ENCODE results near the gene NOX1. TPM values are rescaled to one million over a fixed set of nuclear protein-coding genes. Genes with fewer than 3 reads are reported as not detected.
"Not testable (repeated sequence)": the region's sequence is repeated elsewhere in the genome, so short reads cannot be mapped to it uniquely, and the experiment has no call there.

NOX1 gene
- total RNA-seq, 1 donor from 2014 or later, result not detected

DNA sequence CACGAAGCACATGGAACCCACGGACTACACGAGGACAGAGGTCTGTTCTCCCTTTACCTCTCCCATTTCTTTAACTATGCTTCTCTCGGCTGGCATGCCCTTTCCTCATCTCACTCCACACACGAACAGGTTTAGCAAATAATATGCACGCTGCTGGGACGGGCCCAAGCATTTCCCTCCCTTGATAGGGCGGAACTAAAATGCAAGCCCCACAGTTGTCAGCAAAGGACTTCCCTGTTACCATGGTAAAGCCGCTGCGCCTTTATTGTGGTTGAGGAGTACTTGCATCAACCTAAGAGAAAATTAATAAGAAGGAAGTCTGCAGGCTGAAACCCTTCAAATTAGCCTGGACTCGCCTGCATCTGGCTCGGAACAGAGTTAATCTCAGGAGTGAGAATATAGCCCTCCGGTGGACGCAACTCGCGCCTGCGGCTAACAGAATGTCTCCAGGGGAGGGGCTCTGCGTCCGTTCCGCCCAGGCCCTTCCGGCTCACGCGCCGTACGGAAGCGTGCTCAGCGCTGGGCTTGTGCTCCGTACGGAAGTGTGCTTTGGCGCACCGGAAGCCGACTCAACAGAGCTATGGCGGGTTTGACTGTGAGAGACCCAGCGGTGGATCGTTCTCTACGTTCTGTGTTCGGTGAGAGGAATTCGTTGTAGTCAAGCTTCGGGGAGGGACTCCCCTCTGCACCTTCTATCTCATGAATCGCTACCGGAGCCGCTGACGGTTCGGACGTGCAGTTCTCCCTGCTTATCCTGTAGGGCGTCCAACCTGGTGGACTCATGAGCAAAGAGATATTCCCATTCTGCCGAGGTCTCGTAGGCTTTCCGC is 54.1 kb downstream of the NOX1 start, which contains the start of gene CSTF2:
Gene CSTF2, plus strand, starts transcription at position 555 of the 830 bp plus-strand sequence. Its CDS starts 26 bp downstream, at position 581.
- DNase-seq (ENCODE audit: low read depth), result peak; percentile 69

DNA sequence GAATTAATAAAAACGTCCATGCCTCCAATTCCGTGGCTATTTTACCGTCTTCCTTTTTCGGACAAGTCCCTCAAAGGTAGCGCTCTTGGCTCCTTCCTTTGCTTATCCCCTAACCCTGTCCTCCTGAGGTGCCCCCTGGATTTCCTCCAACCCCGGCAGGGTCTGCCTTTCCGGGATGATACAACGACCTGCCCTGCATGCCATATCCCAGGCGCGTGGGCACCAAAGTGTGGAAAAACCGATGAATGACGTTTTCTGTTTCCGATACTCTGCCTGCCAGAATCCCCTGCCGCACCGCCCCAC is 54.7 kb downstream of the NOX1 start:
- DNase-seq (ENCODE audit: low read depth), result no peak

DNA sequence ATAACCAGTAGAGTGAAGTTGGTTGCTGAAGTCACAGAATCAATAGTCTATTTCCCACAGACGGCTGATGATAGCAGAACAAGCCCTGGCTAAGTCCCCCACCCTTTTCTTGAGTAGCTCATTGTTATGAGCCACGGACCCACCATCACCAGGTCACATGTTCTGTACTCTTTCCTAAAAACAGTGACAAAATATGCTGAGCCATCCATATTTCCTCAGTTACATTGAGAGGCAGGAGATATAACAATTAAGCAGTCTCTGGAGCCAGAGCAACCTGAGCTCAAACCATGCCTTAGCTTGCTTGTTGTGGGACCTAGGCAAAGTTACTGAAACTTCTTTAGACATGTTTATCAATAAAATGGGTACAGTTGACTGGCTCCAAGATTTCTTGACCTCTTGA is 56.8 kb downstream of the NOX1 start:
- no peak for DNase-seq (ENCODE audit: low read depth)

DNA sequence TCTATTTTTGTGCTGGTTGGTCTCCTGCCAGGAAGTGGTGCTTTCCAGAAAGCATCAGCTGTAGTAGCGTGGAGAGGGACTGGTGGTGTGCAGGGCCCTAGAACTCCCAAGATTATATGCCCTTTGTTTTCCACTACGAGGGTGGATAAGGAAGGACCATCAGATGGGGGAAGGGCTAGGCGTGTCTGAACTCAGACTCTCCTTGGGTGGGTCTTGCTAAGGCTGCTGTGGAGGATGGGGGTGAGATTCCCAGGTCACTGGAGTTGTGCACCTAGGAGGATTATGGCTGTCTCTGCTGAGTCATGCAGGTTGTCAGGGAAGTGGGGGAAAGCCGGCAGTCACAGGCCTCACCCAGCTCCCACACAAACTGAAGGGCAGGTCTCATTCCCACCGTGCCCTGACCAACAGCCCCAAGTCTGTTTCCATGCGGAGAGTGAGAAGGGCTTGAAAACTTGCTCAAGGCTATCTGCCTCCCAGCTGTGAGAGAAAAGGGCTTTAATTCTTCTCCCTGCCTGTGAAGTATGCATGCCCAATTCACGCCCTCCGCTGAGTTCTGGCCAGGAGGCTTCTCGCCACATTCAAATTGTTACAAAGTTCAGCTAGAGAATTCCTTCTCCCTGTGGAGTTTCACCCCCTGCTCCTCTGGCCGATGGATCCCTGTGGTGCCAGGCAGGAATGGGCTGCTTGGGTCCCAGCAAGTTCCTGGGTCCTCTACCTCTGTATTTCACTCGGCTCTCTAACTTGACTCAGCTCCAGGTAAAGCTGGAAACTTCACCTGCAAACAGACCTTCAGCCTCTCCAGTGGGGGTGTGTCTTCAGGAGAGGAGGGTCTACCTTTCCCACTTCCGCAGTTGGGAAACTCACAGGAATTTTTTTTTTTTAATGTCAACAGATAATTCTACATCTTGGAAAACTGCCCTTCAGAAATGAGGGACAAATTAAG is 61.7 kb downstream of the NOX1 start:
- peak; percentile 2 for DNase-seq (ENCODE audit: low read depth)

- not testable (repeated sequence) for DNase-seq (ENCODE audit: low read depth)
These were observed 65.9 kb downstream of the NOX1 start for GRCh38 chrX:100808265-100808664.

- DNase-seq (ENCODE audit: low read depth), result no peak
These were observed 69.4 kb downstream of the NOX1 start for GRCh38 chrX:100804780-100805179.

- DNase-seq (ENCODE audit: low read depth), result no peak
These were observed 71.3 kb downstream of the NOX1 start for GRCh38 chrX:100802843-100803242.

- peak; percentile 15 for DNase-seq (ENCODE audit: low read depth)
These were observed 75.5 kb downstream of the NOX1 start for GRCh38 chrX:100798484-100799214.

GRCh38 chrX:100797359-100797758 is 76.8 kb downstream of the NOX1 start:
- DNase-seq (ENCODE audit: low read depth), result no peak

GRCh38 chrX:100796371-100796770 is 77.8 kb downstream of the NOX1 start:
- not testable (repeated sequence) for DNase-seq (ENCODE audit: low read depth)

Other genes with a start within 250 kb of the NOX1 start
- 56.6 and 79.7 TPM in 2 replicates for gene TSPAN6, start 237.6 kb downstream of the NOX1 start, total RNA-seq
- gene SRPX2, start 230.2 kb downstream of the NOX1 start, total RNA-seq, result 20.7 and 29.7 TPM in 2 replicates
- 7.1 and 8.6 TPM in 2 replicates for gene SYTL4, start 142.2 kb downstream of the NOX1 start, total RNA-seq
- 22.7 and 22.9 TPM in 2 replicates for gene CSTF2, start 54.0 kb downstream of the NOX1 start, total RNA-seq
- gene XKRX, start 54.6 kb upstream of the NOX1 start, total RNA-seq, result 0.17 and 0.30 TPM in 2 replicates
- not detected in 2 replicates for gene ARL13A, start 95.3 kb upstream of the NOX1 start, total RNA-seq
- 15.1 and 17.8 TPM in 2 replicates for gene TRMT2B, start 177.8 kb upstream of the NOX1 start, total RNA-seq
- gene TMEM35A, start 204.5 kb upstream of the NOX1 start, total RNA-seq, result 0.30 TPM in 1 of 2 replicates, not detected in the other
- gene CENPI, start 223.8 kb upstream of the NOX1 start, total RNA-seq, result 1.2 and 14.6 TPM in 2 replicates

Data from renal cortical epithelial cell (primary cell).